AG04449 (cell line): ENCODE measurements around the gene DGKD.

Source experiments
- CTCF ChIA-PET: fragments of 350-600 bp; formaldehyde crosslinking; extraction: SDS; loops from one replicate; lab custom pipeline; 2021; ENCODE audit warnings: antibody characterized with exemption; lab: Yijun Ruan, JAX
- POLR2A ChIA-PET: fragments of 400-600, 350-600 bp; formaldehyde crosslinking; extraction: SDS; loops from one replicate; lab custom pipeline; 2020; ENCODE audit warnings: antibody characterized with exemption, inconsistent platforms; lab: Yijun Ruan, JAX
- DNase-seq: peaks from one replicate; pipeline ENCODE4 v3.0.0-alpha.2; 2010; ENCODE audit warnings: low read depth, low spot score
- H3K4me3 ChIP-seq: 2 replicates; pipeline ENCODE4 v1.5.1; 2011; ENCODE audit warnings: low read depth, mild to moderate bottlenecking, control low read depth, low read length
- CTCF ChIP-seq: IDR thresholded peaks from one replicate; pipeline ENCODE4 v1.5.1; 2011; ENCODE audit warnings: mild to moderate bottlenecking, moderate library complexity, low read length, control low read depth, inconsistent platforms; ENCODE audit not compliant: insufficient read depth; ENCODE audit errors: missing control alignments

Gene DGKD

DNA sequence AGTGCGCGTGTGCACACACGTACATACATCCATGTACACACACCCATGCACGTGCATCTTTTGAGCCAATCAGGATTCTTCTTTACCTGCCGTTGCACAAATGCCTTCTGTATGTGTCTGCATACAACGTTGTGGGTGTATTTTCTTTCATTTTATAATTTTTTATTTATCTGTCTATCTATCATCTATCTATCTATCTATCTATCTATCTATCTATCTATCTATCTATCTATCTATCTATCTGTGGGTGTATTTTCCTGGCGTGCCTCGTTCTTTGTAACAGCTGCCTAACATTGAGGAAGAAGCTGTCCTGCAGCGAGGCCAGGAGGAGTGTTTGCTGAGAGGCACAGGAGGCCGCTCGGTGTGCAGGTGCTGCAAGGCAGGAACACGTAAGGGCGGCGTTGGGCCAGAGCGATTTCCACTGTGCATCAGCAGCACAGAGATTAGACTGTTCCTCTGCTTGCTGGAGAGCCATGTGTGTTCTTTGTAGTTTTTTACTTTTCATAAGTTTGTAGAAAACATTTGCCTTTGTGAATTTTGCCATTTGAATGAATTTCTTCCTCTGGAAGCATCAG, 84.4 kb downstream of the DGKD start:
- CTCF ChIA-PET: interaction anchor here (1.3 to 10.7 kb wide), 3 partner anchors 10 to 83 kb away, joined by 3 to 117 read pairs (median 55); no protein-coding TSS in a partner anchor
- POLR2A ChIA-PET: no interaction called here
- TF ChIP-seq CTCF: no peak
- H3K4me3 ChIP-seq: no peak overlapping the region
- DNase-seq: no peak

- H3K4me3 ChIP-seq: no peak overlapping the region
- ChIA-PET CTCF (interaction anchor here (1.3 to 10.7 kb wide), 3 partner anchors 7 to 35 kb away, joined by 3 to 117 read pairs (median 55); no protein-coding TSS in a partner anchor), POLR2A (no interaction called here)
- no peak for TF ChIP-seq CTCF
- no peak for DNase-seq
Measured at GRCh38 chr2:233439191-233439590, 84.9 kb downstream of the DGKD start.

- TF ChIP-seq CTCF: no peak
- CTCF ChIA-PET: interaction anchor here (1.1 to 10.7 kb wide), 4 partner anchors 9 to 272 kb away, joined by 3 to 117 read pairs (median 29); no protein-coding TSS in a partner anchor
- POLR2A ChIA-PET: no interaction called here
- no peak overlapping the region for H3K4me3 ChIP-seq
- no peak for DNase-seq
Measured at GRCh38 chr2:233440314-233440713, 86.0 kb downstream of the DGKD start.

DNA sequence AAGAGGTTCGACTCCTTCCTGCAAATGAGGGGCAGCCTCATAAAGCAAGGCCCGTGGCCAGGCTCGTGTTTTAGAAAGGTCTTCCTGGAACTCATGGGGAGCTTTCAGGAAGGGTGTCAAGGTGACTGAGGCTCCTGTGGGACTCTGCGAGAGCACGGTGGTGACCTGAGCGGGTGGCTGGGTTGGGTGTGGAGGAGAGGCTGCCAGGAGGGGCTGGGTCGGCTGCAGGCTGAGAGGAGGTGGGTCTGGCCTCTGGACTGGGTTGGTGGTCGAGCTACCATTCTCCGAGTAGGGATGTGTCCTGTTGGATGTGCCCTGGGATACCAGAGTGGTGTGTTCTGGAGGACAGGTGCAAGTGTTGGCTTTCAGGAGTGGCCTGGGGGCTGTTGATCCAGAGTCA, 86.4 kb downstream of the DGKD start:
- no peak for TF ChIP-seq CTCF
- CTCF ChIA-PET: interaction anchor here (1.1 to 10.7 kb wide), 4 partner anchors 8 to 271 kb away, joined by 3 to 117 read pairs (median 29); no protein-coding TSS in a partner anchor
- POLR2A ChIA-PET: no interaction called here
- no peak for DNase-seq
- H3K4me3 ChIP-seq: no peak overlapping the region

- TF ChIP-seq CTCF: no peak
- no peak for DNase-seq
- H3K4me3 ChIP-seq: no peak overlapping the region
- ChIA-PET CTCF (interaction anchor here (1.0 to 10.7 kb wide), 4 partner anchors 8 to 91 kb away, joined by 4 to 117 read pairs (median 41); no protein-coding TSS in a partner anchor), POLR2A (no interaction called here)
Measured at GRCh38 chr2:233441161-233442027, 87.1 kb downstream of the DGKD start.

- ChIA-PET CTCF (interaction anchor here (1.0 to 10.7 kb wide), 4 partner anchors 15 to 92 kb away, joined by 4 to 117 read pairs (median 17); no protein-coding TSS in a partner anchor), POLR2A (no interaction called here)
- no peak for TF ChIP-seq CTCF
Measured at GRCh38 chr2:233442028-233442310, 87.7 kb downstream of the DGKD start.

More at GRCh38 chr2:233442028-233442310, 87.7 kb downstream of the DGKD start:
- H3K4me3 ChIP-seq: no peak overlapping the region
- DNase-seq: no peak
